Heart left ventricle (tissue), 13 donors: ENCODE data around the gene PSEN2.

ENCODE experiments used
- CTCF ChIP-seq, 12 donors: fragments of 200-600 bp; sonication (generic) in 4 of 12; IDR thresholded peaks; one replicate each; pipeline versions ENCODE4 v1.5.0 to v1.8.0; 2018 to 2022; ENCODE audit warnings: antibody characterized with exemption in 12 of 12, mild to moderate bottlenecking in 5 of 12
- POLR2A ChIP-seq, 2 donors: fragments of 450-650 bp; IDR thresholded peaks; one replicate each; pipeline ENCODE4 v1.6.1; 2017; ENCODE audit warnings: antibody characterized with exemption in 2 of 2, mild to moderate bottlenecking in 2 of 2, moderate library complexity in 2 of 2
- donor health status: ischemic (EF 13 %, LVEDD 7.1; RV severe dilation, severe dysfunction).
- donor health status: DM: no; HTN: yes; CAD: no.
- donor health status: DM: no; HTN: no; CAD: no.
- donor health status: ischemic (EF 25% LVEDD 6.9; RV normal size, moderate dysfunction).
- donor health status: ischemic (EF 25% LVEDD 5.7; RV mildly dilated, moderate dysfunction).
- donor health status: ischemic (EF 35%, LVEDD 5.7; RV mildly dilated, moderate dysfunction).
- donor health status: nonischemic (EF 11% LVEDD 7.7; RV severe dilation, severe dysfunction).
- donor health status: DM: yes; HTN: yes; CAD: no.
- donor health status: PGD.
- donor health status: ischemic (EF 29% LVEDD 5.4; RV normal size, mild dysfunction).
- donor health status: nonischemic (EF 23%, LVEDD 6.1; RV moderate dilation, normal function).

GRCh38 chr1:226823643-226824042 lies 46.8 kb upstream of the PSEN2 start:
- TF ChIP-seq CTCF (IDR thresholded peaks at IDR 0.05) (no peak), POLR2A (IDR thresholded peaks at IDR 0.05) (no peak)
